HG03039 (cell line): ENCODE results near the gene DNAJC17.

Source experiments
- ATAC-seq: cut with Tn5 transposase; IDR thresholded peaks from one replicate; pipeline ENCODE4 v1.9.1; 2021; ENCODE audit warnings: mild to moderate bottlenecking, moderate library complexity; ENCODE audit not compliant: unreplicated experiment

DNAJC17 gene

GRCh38 chr15:40743921-40744814, 63.1 kb downstream of the DNAJC17 start:
- ATAC-seq, result no peak

GRCh38 chr15:40743485-40743901, 63.8 kb downstream of the DNAJC17 start:
- no peak for ATAC-seq

- no peak for ATAC-seq
These were observed 67.4 kb downstream of the DNAJC17 start for GRCh38 chr15:40739854-40740253.

- ATAC-seq, result no peak
These were observed 68.2 kb downstream of the DNAJC17 start for GRCh38 chr15:40739047-40739446.

GRCh38 chr15:40737048-40737447, 70.2 kb downstream of the DNAJC17 start:
- no peak for ATAC-seq

- no peak for ATAC-seq
These were observed 70.7 kb downstream of the DNAJC17 start for GRCh38 chr15:40736575-40736974.

- no peak for ATAC-seq
These were observed 76.2 kb downstream of the DNAJC17 start for GRCh38 chr15:40731034-40731433.

- no peak for ATAC-seq
These were observed 83.4 kb downstream of the DNAJC17 start for GRCh38 chr15:40723919-40724318.

- ATAC-seq, result no peak
These were observed 84.3 kb downstream of the DNAJC17 start for GRCh38 chr15:40722934-40723333.

- no peak for ATAC-seq
These were observed 84.9 kb downstream of the DNAJC17 start for GRCh38 chr15:40722354-40722753.

GRCh38 chr15:40721701-40722100, 85.6 kb downstream of the DNAJC17 start:
- no peak for ATAC-seq

- no peak for ATAC-seq
These were observed 91.1 kb downstream of the DNAJC17 start for GRCh38 chr15:40716165-40716564.
